ENCODE data around the gene FOXA1. TPM values are rescaled to one million over a fixed set of nuclear protein-coding genes. Genes with fewer than 3 reads are reported as not detected.
A peak's percentile ranks its signal among the peaks of the same experiment; 100 is the strongest.

The FOXA1 gene
- total RNA-seq, 2 donors from 2014 or later = 0.16 TPM; not detected in 1

GRCh38 chr14:37594238-37594970 is 645 bp downstream of the FOXA1 start:
- peak in 1 of 2 donors; percentile 62 for DNase-seq (ENCODE audit: low spot score in 2 of 2)
- Mint-ChIP-seq H3K9me3 (peaks cover 9 to 26% of the 10 kb centered on the region in 2 donors), H3K36me3 (peaks cover 47 to 60% of the 10 kb centered on the region in 2 donors), H3K27ac (peak overlapping the region in 1 of 2 donors; percentile 73)
- ATAC-seq = no peak

- Mint-ChIP-seq H3K27ac (peak overlapping the region in 1 of 2 donors; percentile 73), H3K36me3 (peaks cover 47 to 60% of the 10 kb centered on the region in 2 donors), H3K9me3 (peaks cover 16 to 28% of the 10 kb centered on the region in 2 donors)
- ATAC-seq (no peak), DNase-seq (ENCODE audit: low spot score in 2 of 2) (no peak)
Observed at GRCh38 chr14:37593511-37594237, 1.4 kb downstream of the FOXA1 start.

GRCh38 chr14:37592482-37593408 is 2.3 kb downstream of the FOXA1 start:
- no peak for ATAC-seq
- H3K36me3 Mint-ChIP-seq = peaks cover 52 to 60% of the 10 kb centered on the region in 2 donors
- no peak overlapping the region for H3K27ac Mint-ChIP-seq
- H3K9me3 Mint-ChIP-seq = peaks cover 16 to 27% of the 10 kb centered on the region in 2 donors
- DNase-seq (ENCODE audit: low spot score in 2 of 2) = no peak

- Mint-ChIP-seq H3K36me3 (peaks cover 57% of the 10 kb centered on the region in 2 donors), H3K9me3 (peaks cover 16 to 27% of the 10 kb centered on the region in 2 donors), H3K27ac (no peak overlapping the region)
- ATAC-seq (no peak), DNase-seq (ENCODE audit: low spot score in 2 of 2) (no peak)
Observed at GRCh38 chr14:37591941-37592481, 3.0 kb downstream of the FOXA1 start.

GRCh38 chr14:37591311-37591940 is 3.6 kb downstream of the FOXA1 start:
- DNase-seq (ENCODE audit: low spot score in 2 of 2) = no peak
- peaks cover 54 to 56% of the 10 kb centered on the region in 2 donors for H3K36me3 Mint-ChIP-seq
- no peak for ATAC-seq
- H3K27ac Mint-ChIP-seq = peak overlapping the region in 1 of 2 donors; percentile 97
- peaks cover 16 to 27% of the 10 kb centered on the region in 2 donors for H3K9me3 Mint-ChIP-seq

GRCh38 chr14:37590428-37591139 is 4.5 kb downstream of the FOXA1 start:
- no peak for ATAC-seq
- peaks cover 50 to 53% of the 10 kb centered on the region in 2 donors for H3K36me3 Mint-ChIP-seq

GRCh38 chr14:37589715-37590427 is 5.2 kb downstream of the FOXA1 start:
- DNase-seq (ENCODE audit: low spot score in 2 of 2) (no peak), ATAC-seq (no peak)
- Mint-ChIP-seq H3K27ac (no peak overlapping the region), H3K36me3 (peaks cover 50 to 52% of the 10 kb centered on the region in 2 donors), H3K9me3 (peaks cover 16 to 24% of the 10 kb centered on the region in 2 donors)

More at GRCh38 chr14:37590428-37591139, 4.5 kb downstream of the FOXA1 start:
- Mint-ChIP-seq H3K27ac (peak overlapping the region in 1 of 2 donors; percentile 97), H3K9me3 (peaks cover 16 to 24% of the 10 kb centered on the region in 2 donors)
- no peak for DNase-seq (ENCODE audit: low spot score in 2 of 2)

- Mint-ChIP-seq H3K27ac (no peak overlapping the region), H3K9me3 (peaks cover 13 to 22% of the 10 kb centered on the region in 2 donors), H3K36me3 (peaks cover 46 to 50% of the 10 kb centered on the region in 2 donors)
- DNase-seq (ENCODE audit: low spot score in 2 of 2) (no peak), ATAC-seq (no peak)
Observed at GRCh38 chr14:37588956-37589714, 5.9 kb downstream of the FOXA1 start.

- H3K36me3 Mint-ChIP-seq = peaks cover 44 to 45% of the 10 kb centered on the region in 2 donors
- DNase-seq (ENCODE audit: low spot score in 2 of 2) = no peak
- peaks cover 11 to 21% of the 10 kb centered on the region in 2 donors for H3K9me3 Mint-ChIP-seq
- no peak overlapping the region for H3K27ac Mint-ChIP-seq
- ATAC-seq = no peak
Observed at GRCh38 chr14:37588667-37588955, 6.4 kb downstream of the FOXA1 start.

- Mint-ChIP-seq H3K36me3 (peaks cover 42 to 44% of the 10 kb centered on the region in 2 donors), H3K9me3 (peaks cover 11 to 21% of the 10 kb centered on the region in 2 donors), H3K27ac (no peak overlapping the region)
- ATAC-seq (no peak), DNase-seq (ENCODE audit: low spot score in 2 of 2) (no peak)
Observed at GRCh38 chr14:37587881-37588666, 7.0 kb downstream of the FOXA1 start.

GRCh38 chr14:37587131-37587803 is 7.8 kb downstream of the FOXA1 start:
- no peak for DNase-seq (ENCODE audit: low spot score in 2 of 2)

GRCh38 chr14:37586797-37587130 is 8.3 kb downstream of the FOXA1 start:
- ATAC-seq = no peak
- Mint-ChIP-seq H3K9me3 (peaks cover 11 to 13% of the 10 kb centered on the region in 2 donors), H3K27ac (no peak overlapping the region), H3K36me3 (peaks cover 35% of the 10 kb centered on the region in 2 donors)
- DNase-seq (ENCODE audit: low spot score in 2 of 2) = no peak

More at GRCh38 chr14:37587131-37587803, 7.8 kb downstream of the FOXA1 start:
- no peak overlapping the region for H3K27ac Mint-ChIP-seq
- H3K9me3 Mint-ChIP-seq = peaks cover 11 to 13% of the 10 kb centered on the region in 2 donors
- ATAC-seq = no peak
- H3K36me3 Mint-ChIP-seq = peaks cover 35 to 36% of the 10 kb centered on the region in 2 donors
